Bronchial epithelial cell (primary cell): Measurements from ENCODE around the gene WDFY3. TPM values are rescaled to one million over a fixed set of nuclear protein-coding genes. Genes with fewer than 3 reads are reported as not detected.

ENCODE experiments used
- DNase-seq: peaks from one replicate; pipeline ENCODE4 v3.0.0-alpha.2; 2010; ENCODE audit warnings: low read depth
- FAIRE-seq: peaks from 2 replicates; lab custom pipeline; 2011; peaks lifted over from hg19 to GRCh38; lab: Jason Lieb, UNC
- H3K27me3 ChIP-seq: 2 replicates; pipeline ENCODE4 v1.5.1; 2011; ENCODE audit warnings: low read length; ENCODE audit not compliant: control insufficient read depth, insufficient read depth
- H3K36me3 ChIP-seq: 2 replicates; pipeline ENCODE4 v1.5.1; 2011; ENCODE audit warnings: low read length; ENCODE audit not compliant: control insufficient read depth, insufficient read depth
- H3K4me3 ChIP-seq: 2 replicates; pipeline ENCODE4 v1.5.1; 2011; ENCODE audit warnings: mild to moderate bottlenecking, low read depth, low read length, control low read depth
- CTCF ChIP-seq: IDR thresholded peaks from 2 replicates; pipeline ENCODE4 v1.5.1; 2011; ENCODE audit warnings: mild to moderate bottlenecking, moderate library complexity, low read length, control low read depth, inconsistent platforms; ENCODE audit not compliant: insufficient read depth, severe bottlenecking
- total RNA-seq: library from RNA; depleted of rRNA; stranded (reverse); fragments of >200 nt; gene quantifications from 2 replicates; pipeline ENCODE4 v1.2.1, GENCODE V29; 2014

The WDFY3 gene
- total RNA-seq, 1 donor from 2014 or later = 33.2 TPM

GRCh38 chr4:84915396-84915780 is 51.1 kb downstream of the WDFY3 start:
- FAIRE-seq (no peak), DNase-seq (no peak)
- Histone ChIP-seq H3K36me3 (no peaks in the 10 kb centered on the region), H3K4me3 (no peak overlapping the region), H3K27me3 (no peaks in the 10 kb centered on the region)
- TF ChIP-seq CTCF = no peak

- no peak for FAIRE-seq
- no peak for TF ChIP-seq CTCF
- DNase-seq = peak; percentile 91
Observed at GRCh38 chr4:84914686-84915395, 51.6 kb downstream of the WDFY3 start.

GRCh38 chr4:84913176-84913575 is 53.3 kb downstream of the WDFY3 start:
- no peak for TF ChIP-seq CTCF
- Histone ChIP-seq H3K4me3 (no peak overlapping the region), H3K27me3 (no peaks in the 10 kb centered on the region), H3K36me3 (no peaks in the 10 kb centered on the region)
- FAIRE-seq (no peak), DNase-seq (no peak)

More at GRCh38 chr4:84914686-84915395, 51.6 kb downstream of the WDFY3 start:
- no peaks in the 10 kb centered on the region for H3K36me3 ChIP-seq
- H3K27me3 ChIP-seq = no peaks in the 10 kb centered on the region
- H3K4me3 ChIP-seq = no peak overlapping the region

- DNase-seq (no peak), FAIRE-seq (peak; percentile 77)
- no peak for TF ChIP-seq CTCF
- Histone ChIP-seq H3K27me3 (no peaks in the 10 kb centered on the region), H3K36me3 (no peaks in the 10 kb centered on the region), H3K4me3 (no peak overlapping the region)
Observed at GRCh38 chr4:84912741-84913140, 53.7 kb downstream of the WDFY3 start.

GRCh38 chr4:84908876-84909275 is 57.6 kb downstream of the WDFY3 start:
- no peak for FAIRE-seq
- TF ChIP-seq CTCF = no peak

GRCh38 chr4:84907145-84907544 is 59.3 kb downstream of the WDFY3 start:
- Histone ChIP-seq H3K4me3 (no peak overlapping the region), H3K27me3 (no peaks in the 10 kb centered on the region), H3K36me3 (no peaks in the 10 kb centered on the region)
- no peak for FAIRE-seq
- no peak for TF ChIP-seq CTCF
- no peak for DNase-seq

More at GRCh38 chr4:84908876-84909275, 57.6 kb downstream of the WDFY3 start:
- DNase-seq = no peak
- no peaks in the 10 kb centered on the region for H3K27me3 ChIP-seq
- H3K4me3 ChIP-seq = no peak overlapping the region
- H3K36me3 ChIP-seq = no peaks in the 10 kb centered on the region
